Right cardiac atrium (tissue), 5 donors: Measurements from ENCODE around the gene CT47B1. TPM values are rescaled to one million over a fixed set of nuclear protein-coding genes. Genes with fewer than 3 reads are reported as not detected.
"Not testable (repeated sequence)": the region's sequence is repeated elsewhere in the genome, so short reads cannot be mapped to it uniquely, and the experiment has no call there.

Experiments used
- ATAC-seq, 2 donors: fragments of 200-7000 bp; cut with Tn5 transposase; one replicate each; pipeline versions ENCODE4 v1.8.0 to v1.9.1; 2020; ENCODE audit warnings: moderate library complexity in 2 of 2, mild to moderate bottlenecking in 1 of 2
- DNase-seq, 3 donors: peaks; one replicate each; pipeline ENCODE4 v3.0.0-alpha.2; 2020
- H3K27ac ChIP-seq: one replicate; pipeline ENCODE4 v1.5.1; 2013; ENCODE audit warnings: mild to moderate bottlenecking, low read length, control low read depth, moderate library complexity
- H3K27me3 ChIP-seq: one replicate; pipeline ENCODE4 v1.6.1; 2013; ENCODE audit not compliant: control insufficient read depth, insufficient read depth
- H3K4me1 ChIP-seq: one replicate; pipeline ENCODE4 v1.6.1; 2013; ENCODE audit warnings: low read length; ENCODE audit not compliant: control insufficient read depth, insufficient read depth
- H3K4me3 ChIP-seq: one replicate; pipeline ENCODE4 v1.5.1; 2013; ENCODE audit warnings: low read length, control low read depth
- H3K9me3 ChIP-seq: one replicate; pipeline ENCODE4 v1.6.1; 2013; ENCODE audit warnings: low read length; ENCODE audit not compliant: control insufficient read depth
- WGBS: extraction: QIAGEN DNeasy Blood & Tissue Kit; methylation state at CpG from one replicate; pipeline ENCODE4 v1.1.7; 2013; 5-methylcytosine and 5-hydroxymethylcytosine counted together
- intact Hi-C, 4 donors: fragments of 100-400 bp; cut with DNase I; formaldehyde crosslinking; loops; one replicate each; pipeline versions ENCODE4 v1.11.0 to v1.14.0; 2022 to 2023
- long read RNA-seq, 4 donors: library from polyadenylated mRNA; unstranded; transcript quantifications; one replicate each; pipeline ENCODE4 v2.0.0, GENCODE V29; 2020 to 2021
- polyA plus RNA-seq: library from polyadenylated mRNA; stranded (reverse); fragments of 200-250 nt; gene quantifications from one replicate; pipeline ENCODE4 v1.2.3, GENCODE V29; 2013
- total RNA-seq, 4 donors: library from RNA; stranded (reverse); fragmentation: NEBNext Ultra II Directional; extraction: Animal tissue kit (Norgen Biotek cat#: 25700); gene quantifications; one replicate each; pipeline ENCODE4 v1.2.1, GENCODE V29; 2021
- donor health status: healthy with polysubstance abuse.
- donor health status: DM: no; HTN: yes; CAD: no.
- donor health status: DM: no; HTN: no; CAD: no.
- donor health status: DM: no; HTN: yes; CAD: no; lungs with severe emphysema.
- donor health status: DM: yes; HTN: yes; CAD: no.

Gene CT47B1
- total RNA-seq = not detected
- polyA plus RNA-seq = not detected
- long read RNA-seq, donor 1 = 0 reads
- long read RNA-seq, donor 2 = 0 reads
- long read RNA-seq, donor 3 = 0 reads
- long read RNA-seq, donor 4 = 0 reads

DNA sequence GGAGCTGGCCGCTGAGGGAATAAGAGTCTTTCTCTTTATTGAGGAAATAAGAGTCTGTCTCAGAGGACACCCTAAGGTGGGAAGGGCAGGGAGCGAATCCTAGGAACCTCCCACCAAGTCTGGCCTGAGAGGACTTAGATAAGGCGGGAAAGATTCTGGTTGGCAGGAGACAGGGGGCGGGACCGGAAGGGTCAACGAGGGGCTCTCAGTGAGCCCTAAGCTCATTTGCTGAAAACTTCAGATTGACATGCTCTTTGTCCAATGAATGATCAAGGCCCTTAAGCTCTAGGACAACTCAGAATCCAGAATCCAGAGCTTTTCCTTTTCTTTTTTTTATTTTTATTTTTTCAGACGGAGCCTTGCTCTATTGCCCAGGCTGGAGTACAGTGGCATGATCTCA lies at the start of gene CT47B1:
Gene CT47B1, minus strand, starts transcription at position 101 of the 400 bp plus-strand sequence. CDS start 196 bp downstream, outside the sequence.
- H3K9me3 ChIP-seq, intact Hi-C loops, H3K4me3 ChIP-seq, H3K27ac ChIP-seq, ATAC-seq, H3K4me1 ChIP-seq, DNase-seq, H3K27me3 ChIP-seq: not testable (repeated sequence)
- no CpG with 5 or more reads among the region's 7 CpGs for WGBS

DNA sequence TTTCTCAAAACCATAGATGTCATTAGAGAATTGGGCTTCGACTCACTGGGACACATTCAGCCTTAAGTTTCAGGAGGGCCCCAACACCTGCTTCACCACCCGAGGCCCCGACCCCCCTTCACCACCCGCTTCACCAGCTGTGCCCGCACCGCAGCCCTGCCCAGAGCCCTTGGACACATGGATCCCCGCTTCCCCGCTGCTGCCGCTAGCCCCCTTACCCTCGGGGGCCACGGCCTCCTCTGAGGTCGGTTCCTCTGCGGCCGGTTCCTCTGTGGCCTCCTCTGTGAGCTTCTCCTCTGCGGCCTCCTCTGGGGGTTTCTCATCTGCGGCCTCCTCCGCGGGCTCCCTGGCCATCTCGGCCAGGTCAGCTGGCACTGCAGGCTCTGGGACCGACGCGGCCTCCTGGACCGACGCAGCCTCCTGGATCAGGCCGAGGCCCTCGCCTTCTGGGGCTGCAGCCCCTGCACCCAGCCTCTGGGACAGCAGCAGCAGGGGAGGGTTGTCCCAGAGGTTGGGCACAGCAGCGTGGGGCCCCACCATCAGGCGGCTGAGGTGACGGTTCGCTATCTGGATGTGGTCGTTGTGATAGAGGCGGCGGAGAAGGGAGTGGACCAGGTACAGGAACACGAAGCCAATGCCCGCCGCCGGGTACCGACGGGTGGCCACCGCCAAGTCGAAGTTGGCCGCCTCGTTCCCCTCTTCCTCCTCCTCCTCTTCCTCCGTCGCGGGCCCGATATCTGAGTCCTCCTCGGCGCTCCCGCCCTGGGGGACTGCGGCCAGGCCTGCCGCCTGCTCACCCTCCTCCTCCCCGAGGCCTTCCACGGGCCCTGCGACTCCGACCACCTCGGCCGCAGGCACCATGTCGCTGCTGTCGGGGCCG lies 748 bp downstream of the CT47B1 start:
- intact Hi-C loops = no loop called here
- DNase-seq (no peak), ATAC-seq (no peak)
- Histone ChIP-seq H3K27me3 (no peaks in the 10 kb centered on the region), H3K27ac (no peak overlapping the region), H3K4me3 (no peak overlapping the region), H3K4me1 (no peaks in the 10 kb centered on the region), H3K9me3 (no peaks in the 10 kb centered on the region)
- WGBS = 96% methylated on average over 57 of the region's 61 CpGs

DNA sequence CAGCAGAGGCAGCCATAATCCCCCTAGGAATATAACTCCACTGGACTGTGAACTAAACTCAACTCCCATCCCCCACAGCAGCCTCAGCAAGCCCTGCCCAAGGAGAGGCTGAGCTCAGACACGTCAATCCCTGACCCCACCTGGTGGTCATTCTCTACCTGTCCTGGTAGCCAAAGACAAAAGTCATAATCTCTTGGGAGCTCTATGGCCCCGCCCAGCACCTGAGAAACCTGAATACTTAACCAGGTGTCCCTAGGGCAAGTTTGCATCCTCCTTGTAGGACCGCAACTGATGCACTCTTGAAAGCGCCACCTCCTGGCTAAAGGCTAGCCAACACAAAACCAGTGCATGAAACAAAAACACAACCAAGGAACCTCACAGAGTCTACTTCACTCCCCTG lies 18.4 kb downstream of the CT47B1 start:
- no peaks in the 10 kb centered on the region for H3K27me3 ChIP-seq
- no peaks in the 10 kb centered on the region for H3K4me1 ChIP-seq
- intact Hi-C loops = no loop called here
- 38% methylated on average over 4 of the region's 4 CpGs for WGBS
- H3K4me3 ChIP-seq = no peak overlapping the region
- no peaks in the 10 kb centered on the region for H3K9me3 ChIP-seq
- DNase-seq = no peak
- no peak overlapping the region for H3K27ac ChIP-seq
- no peak for ATAC-seq

DNA sequence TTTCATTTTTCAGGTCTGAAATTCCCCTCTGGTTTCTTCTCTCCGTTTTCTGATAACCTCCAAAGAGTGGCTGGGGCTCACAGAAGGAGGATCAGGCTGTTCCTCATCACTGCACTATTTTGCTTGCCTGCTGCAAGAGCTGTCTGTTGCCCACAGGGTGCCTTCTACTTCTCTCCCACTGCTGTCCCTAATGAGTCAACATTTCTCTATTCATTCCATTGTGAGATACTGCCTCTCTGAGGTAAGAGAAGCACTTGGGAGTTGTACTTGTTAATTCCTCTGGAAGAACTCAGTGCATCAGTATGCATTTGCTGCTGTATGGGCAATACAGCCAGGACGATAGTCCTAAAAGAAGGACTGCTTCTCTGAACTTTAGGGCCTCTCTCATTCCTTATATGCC lies 34.8 kb downstream of the CT47B1 start:
- Histone ChIP-seq H3K27me3 (no peaks in the 10 kb centered on the region), H3K9me3 (no peaks in the 10 kb centered on the region), H3K4me3 (no peak overlapping the region), H3K4me1 (no peaks in the 10 kb centered on the region), H3K27ac (no peak overlapping the region)
- 74% methylated on average over 2 of the region's 2 CpGs for whole genome bisulfite sequencing
- ATAC-seq (no peak), DNase-seq (no peak)
- intact Hi-C loops = no loop called here

DNA sequence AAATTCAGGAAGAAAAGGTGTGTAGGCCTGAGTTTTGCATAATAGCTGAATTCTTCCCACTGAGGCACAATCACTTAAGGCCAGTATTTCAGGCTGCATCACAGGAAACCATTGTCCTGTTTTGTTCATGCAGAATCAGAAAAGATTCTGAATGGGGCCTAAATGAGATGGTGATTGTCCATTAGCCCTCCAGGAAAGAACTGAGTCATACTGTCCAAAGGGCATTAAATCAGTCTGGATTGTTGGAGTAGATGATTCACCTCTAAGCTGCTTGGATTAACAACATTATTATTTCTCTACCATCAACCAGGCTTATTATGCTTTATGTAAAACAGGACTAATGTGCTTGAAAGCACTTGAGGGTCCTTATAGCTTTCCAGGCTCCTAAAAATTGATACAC lies 36.2 kb downstream of the CT47B1 start:
- H3K4me1 ChIP-seq = no peaks in the 10 kb centered on the region
- no peak for DNase-seq
- no peaks in the 10 kb centered on the region for H3K27me3 ChIP-seq
- intact Hi-C loops = no loop called here
- H3K4me3 ChIP-seq = no peak overlapping the region
- no peak overlapping the region for H3K27ac ChIP-seq
- no peaks in the 10 kb centered on the region for H3K9me3 ChIP-seq
- ATAC-seq = no peak

DNA sequence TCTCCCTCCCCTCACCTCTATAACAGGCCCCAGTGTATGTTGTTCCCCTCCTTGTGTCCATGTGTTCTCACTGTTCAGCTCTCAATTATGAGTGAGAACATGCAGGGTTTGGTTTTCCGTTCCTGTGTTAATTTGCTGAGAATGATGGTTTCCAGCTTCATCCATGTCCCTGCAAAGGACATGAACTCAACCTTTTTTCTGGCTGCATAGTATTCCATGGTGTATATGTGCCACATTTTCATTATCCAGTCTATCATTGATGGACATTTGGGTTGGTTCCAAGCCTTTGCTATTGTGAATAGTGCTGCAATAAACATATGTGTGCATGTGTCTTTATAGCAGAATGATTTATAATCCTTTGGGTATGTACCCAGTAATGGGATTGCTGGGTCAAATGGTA lies 48.5 kb downstream of the CT47B1 start:
- H3K27ac ChIP-seq, H3K4me3 ChIP-seq, H3K9me3 ChIP-seq, intact Hi-C loops, H3K27me3 ChIP-seq, DNase-seq, ATAC-seq, H3K4me1 ChIP-seq: not testable (repeated sequence)
- WGBS = 94% methylated on average over 1 of the region's 1 CpG

DNA sequence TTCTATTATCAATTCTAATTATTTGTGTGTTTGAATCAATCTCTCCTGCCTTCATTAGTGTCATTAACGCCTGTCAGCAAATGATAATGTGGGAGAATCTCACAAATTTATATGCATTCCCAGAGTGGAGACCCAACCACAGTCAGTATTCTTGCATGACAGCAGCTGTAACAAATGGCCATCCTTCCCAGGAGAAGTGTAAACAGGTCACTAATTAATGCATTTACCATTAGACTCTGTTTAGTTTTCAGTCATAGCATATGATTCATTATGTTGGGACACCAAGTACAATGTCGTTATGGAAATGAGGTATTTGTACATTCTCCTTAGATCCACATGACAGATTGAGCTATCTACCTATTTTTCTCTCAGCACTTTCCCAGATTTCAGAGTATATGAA lies 50.5 kb downstream of the CT47B1 start:
- intact Hi-C loops = no loop called here
- DNase-seq (no peak), ATAC-seq (no peak)
- Histone ChIP-seq H3K9me3 (no peaks in the 10 kb centered on the region), H3K4me3 (no peak overlapping the region), H3K27me3 (no peaks in the 10 kb centered on the region), H3K27ac (no peak overlapping the region), H3K4me1 (no peaks in the 10 kb centered on the region)
- WGBS = 51% methylated on average over 2 of the region's 2 CpGs

DNA sequence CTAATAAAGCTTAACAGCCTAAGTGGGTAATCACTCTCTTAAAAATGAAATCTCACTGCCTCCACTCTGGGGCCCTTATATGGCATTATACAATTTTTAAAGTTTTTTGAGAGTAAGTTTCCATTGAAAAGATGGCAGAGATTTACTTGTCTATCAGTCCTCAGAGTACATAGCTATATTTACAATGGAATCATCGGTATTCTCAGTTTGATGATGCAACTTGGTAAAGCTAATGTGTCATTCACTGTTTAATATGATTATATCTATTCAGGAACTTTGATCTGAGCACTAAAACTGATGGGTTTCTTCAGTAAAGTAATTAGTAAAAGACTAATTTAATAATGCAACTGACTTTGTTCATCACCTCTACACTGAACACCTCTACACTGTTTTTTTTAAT lies 51.6 kb downstream of the CT47B1 start:
- Histone ChIP-seq H3K27me3 (no peaks in the 10 kb centered on the region), H3K27ac (no peak overlapping the region), H3K4me3 (no peak overlapping the region), H3K4me1 (no peaks in the 10 kb centered on the region), H3K9me3 (no peaks in the 10 kb centered on the region)
- DNase-seq (no peak), ATAC-seq (no peak)
- WGBS = 88% methylated on average over 1 of the region's 1 CpG
- intact Hi-C loops = no loop called here

DNA sequence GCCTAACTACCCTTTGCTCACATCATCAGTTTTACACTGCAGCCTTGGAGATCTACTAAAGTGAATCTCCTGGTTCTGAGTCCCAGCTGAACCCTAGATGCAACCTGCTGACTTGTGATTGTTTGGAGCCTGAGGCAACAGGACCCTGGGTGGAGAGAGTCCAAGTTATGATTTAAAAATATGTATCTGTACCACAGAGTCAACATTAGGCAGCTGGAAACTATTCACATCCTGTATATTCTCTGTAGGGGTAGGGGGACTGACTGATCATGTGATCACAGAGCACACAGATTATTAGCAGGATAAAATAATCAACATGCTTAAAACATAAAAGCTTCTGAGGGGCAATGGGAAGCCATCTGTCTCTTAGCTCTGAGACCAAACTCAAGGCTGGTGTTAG lies 52.1 kb downstream of the CT47B1 start:
- no peaks in the 10 kb centered on the region for H3K4me1 ChIP-seq
- DNase-seq (no peak), ATAC-seq (no peak)
- intact Hi-C loops = no loop called here
- H3K27me3 ChIP-seq = no peaks in the 10 kb centered on the region
- no peak overlapping the region for H3K27ac ChIP-seq
- H3K4me3 ChIP-seq = no peak overlapping the region
- no peaks in the 10 kb centered on the region for H3K9me3 ChIP-seq

Other genes starting within 250 kb of the CT47B1 start
- 10 to 100 TPM; 21.0 to 26.1 (median 22.4) TPM for gene C1GALT1C1, start 245.8 kb downstream of the CT47B1 start, total RNA-seq
- gene C1GALT1C1, start 245.8 kb downstream of the CT47B1 start, polyA plus RNA-seq = 26.5 TPM
- gene CT47A11, start 61.3 kb upstream of the CT47B1 start, total RNA-seq = not detected
- not detected for gene CT47A11, start 61.3 kb upstream of the CT47B1 start, polyA plus RNA-seq
- not detected for gene CT47A10, start 66.2 kb upstream of the CT47B1 start, total RNA-seq
- gene CT47A10, start 66.2 kb upstream of the CT47B1 start, polyA plus RNA-seq = not detected
- gene CT47A9, start 71.0 kb upstream of the CT47B1 start, total RNA-seq = not detected
- not detected for gene CT47A9, start 71.0 kb upstream of the CT47B1 start, polyA plus RNA-seq
- not detected for gene CT47A8, start 75.9 kb upstream of the CT47B1 start, total RNA-seq
- gene CT47A8, start 75.9 kb upstream of the CT47B1 start, polyA plus RNA-seq = not detected
- gene CT47A7, start 80.7 kb upstream of the CT47B1 start, total RNA-seq = not detected
- gene CT47A7, start 80.7 kb upstream of the CT47B1 start, polyA plus RNA-seq = not detected
- gene CT47A6, start 85.6 kb upstream of the CT47B1 start, total RNA-seq = not detected
- not detected for gene CT47A6, start 85.6 kb upstream of the CT47B1 start, polyA plus RNA-seq
- not detected for gene CT47A5, start 90.5 kb upstream of the CT47B1 start, total RNA-seq
- gene CT47A5, start 90.5 kb upstream of the CT47B1 start, polyA plus RNA-seq = not detected
- not detected for gene CT47A4, start 95.3 kb upstream of the CT47B1 start, total RNA-seq
- not detected for gene CT47A4, start 95.3 kb upstream of the CT47B1 start, polyA plus RNA-seq
- gene CT47A3, start 100.2 kb upstream of the CT47B1 start, total RNA-seq = not detected
- not detected for gene CT47A3, start 100.2 kb upstream of the CT47B1 start, polyA plus RNA-seq
- not detected for gene CT47A2, start 105.1 kb upstream of the CT47B1 start, total RNA-seq
- not detected for gene CT47A2, start 105.1 kb upstream of the CT47B1 start, polyA plus RNA-seq
- gene CT47A1, start 109.9 kb upstream of the CT47B1 start, total RNA-seq = not detected
- not detected for gene CT47A1, start 109.9 kb upstream of the CT47B1 start, polyA plus RNA-seq
- gene GLUD2, start 171.7 kb upstream of the CT47B1 start, total RNA-seq = 1 to 10 TPM; 1.1 to 1.6 (median 1.3) TPM
- gene GLUD2, start 171.7 kb upstream of the CT47B1 start, polyA plus RNA-seq = 0.41 TPM